Fibroblast of pulmonary artery (primary cell): ENCODE results near the gene TMEFF1.

Experiments used
- DNase-seq: peaks from one replicate; pipeline ENCODE4 v3.0.0-alpha.2; 2010; ENCODE audit warnings: low read depth
- H3K4me3 ChIP-seq: replicated peaks from 2 replicates; pipeline ENCODE4 v1.5.1; 2011; ENCODE audit warnings: low read depth, mild to moderate bottlenecking, control low read depth, low read length, moderate library complexity
- CTCF ChIP-seq: IDR thresholded peaks from 2 replicates; pipeline ENCODE4 v1.5.1; 2011; ENCODE audit warnings: mild to moderate bottlenecking, control low read depth, low read length, inconsistent platforms; ENCODE audit errors: missing control alignments

Gene TMEFF1

DNA sequence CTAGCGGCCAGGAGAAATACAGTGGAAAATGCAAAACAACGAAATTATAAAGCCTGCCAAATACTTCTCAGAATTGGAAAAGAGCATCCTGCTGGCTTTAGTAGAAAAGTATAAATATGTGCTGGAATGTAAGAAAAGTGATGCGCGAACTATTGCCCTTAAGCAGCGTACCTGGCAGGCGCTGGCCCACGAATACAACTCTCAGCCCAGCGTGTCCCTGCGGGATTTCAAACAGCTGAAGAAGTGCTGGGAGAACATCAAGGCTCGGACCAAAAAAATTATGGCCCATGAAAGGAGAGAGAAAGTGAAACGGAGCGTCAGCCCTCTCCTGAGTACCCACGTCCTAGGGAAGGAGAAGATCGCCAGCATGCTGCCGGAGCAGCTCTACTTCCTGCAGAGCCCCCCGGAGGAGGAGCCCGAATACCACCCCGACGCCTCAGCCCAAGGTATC is 31.0 kb upstream of the TMEFF1 start:
- TF ChIP-seq CTCF = no peak
- H3K4me3 ChIP-seq = no peak overlapping the region

GRCh38 chr9:100443781-100444768 is 28.9 kb upstream of the TMEFF1 start:
- no peak for TF ChIP-seq CTCF
- peak; percentile 45 for DNase-seq
- no peak overlapping the region for H3K4me3 ChIP-seq

More for the DNA sequence above, 31.0 kb upstream of the TMEFF1 start:
- DNase-seq = no peak

DNA sequence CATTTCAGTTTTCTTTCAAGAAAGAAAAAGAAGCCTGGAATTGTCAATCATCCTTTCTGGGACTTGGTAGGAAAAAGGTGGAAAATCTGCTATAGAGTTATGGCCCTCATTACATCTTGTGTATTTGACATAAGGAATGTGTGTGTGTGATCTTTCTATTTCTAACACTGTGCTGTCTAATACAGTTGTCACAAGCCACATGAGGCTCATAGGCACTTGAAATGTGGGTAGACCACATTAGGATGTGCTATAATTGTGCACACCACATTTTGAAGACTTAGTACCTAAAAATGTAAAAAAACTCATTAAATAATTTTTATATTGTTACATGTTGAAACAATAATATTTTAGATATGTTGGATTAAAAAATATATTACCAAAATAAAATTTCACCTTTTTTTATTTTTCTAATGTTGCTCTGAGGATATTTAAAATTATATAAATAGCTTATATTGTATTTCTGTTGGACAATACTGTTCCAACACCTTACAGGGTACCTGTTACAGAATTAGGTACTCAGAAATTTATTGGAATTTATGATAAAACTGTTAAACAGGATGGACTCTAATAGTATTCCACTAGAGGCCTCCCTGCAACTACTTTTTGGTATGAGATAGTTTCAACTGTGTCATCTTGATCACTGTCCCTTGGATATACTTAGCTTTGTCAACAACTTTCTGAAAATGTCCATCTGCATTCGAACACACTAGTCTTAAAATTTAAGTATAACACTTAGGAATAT is 27.6 kb upstream of the TMEFF1 start:
- DNase-seq = no peak
- H3K4me3 ChIP-seq = no peak overlapping the region
- TF ChIP-seq CTCF = no peak

GRCh38 chr9:100445903-100446549 is 26.9 kb upstream of the TMEFF1 start:
- no peak for DNase-seq
- no peak for TF ChIP-seq CTCF
- no peak overlapping the region for H3K4me3 ChIP-seq

- no peak for TF ChIP-seq CTCF
- DNase-seq = no peak
- no peak overlapping the region for H3K4me3 ChIP-seq
Observed at GRCh38 chr9:100447041-100447440, 25.9 kb upstream of the TMEFF1 start.

DNA sequence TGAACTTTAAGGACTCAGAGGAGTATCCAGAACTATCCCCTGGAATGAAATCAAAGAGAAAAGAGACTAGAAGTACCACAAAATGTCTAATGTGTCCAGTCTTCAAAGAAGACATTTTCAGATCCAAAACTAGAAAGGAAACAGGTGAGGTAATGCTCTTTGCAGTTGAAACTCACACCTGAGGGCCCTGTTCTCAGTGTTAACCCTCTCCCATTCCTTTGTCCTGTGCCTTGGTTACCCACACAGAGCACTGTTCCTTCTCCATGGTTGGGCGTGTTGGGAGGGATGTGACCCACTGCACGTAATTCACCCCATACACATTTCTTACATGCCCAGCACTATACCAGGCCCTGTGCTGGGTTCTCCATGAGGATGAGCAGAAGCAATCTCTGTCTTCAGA is 24.7 kb upstream of the TMEFF1 start:
- H3K4me3 ChIP-seq = no peak overlapping the region
- no peak for TF ChIP-seq CTCF
- DNase-seq = no peak
